ENCODE measurements around the gene TDRKH. TPM values are rescaled to one million over a fixed set of nuclear protein-coding genes. Genes with fewer than 3 reads are reported as not detected.

The TDRKH gene
- total RNA-seq, 4 donors from 2014 or later = 4.0 to 8.7 (median 6.1) TPM

DNA sequence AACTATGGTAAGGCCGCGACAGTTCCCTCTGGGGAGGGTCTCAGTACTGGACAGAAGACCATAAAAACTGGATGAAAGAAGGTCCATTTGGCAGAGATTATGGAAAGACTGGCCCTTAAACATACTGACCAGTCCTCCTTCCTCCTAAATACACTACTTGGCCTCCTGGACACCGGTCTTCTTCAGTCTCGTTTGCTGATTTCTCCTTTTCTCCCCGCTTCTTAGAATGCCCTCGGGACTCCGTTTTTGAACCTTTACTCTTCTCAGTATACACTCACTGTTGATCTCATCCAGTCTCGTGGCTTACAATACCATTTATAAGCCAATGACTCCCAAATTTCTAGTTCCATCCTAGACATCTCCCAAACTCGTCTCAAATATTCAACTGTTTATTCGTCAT, 26.3 kb downstream of the TDRKH start:
- Histone ChIP-seq H3K27ac (replicated peaks in 1 of 4) (peak overlapping the region; percentile 85 to 94 (median 90)), H3K4me1 (peaks cover 9 to 20% (median 15%) of the 10 kb centered on the region in 4 donors), H3K9me3 (no peaks in the 10 kb centered on the region), H3K4me3 (peak overlapping the region; percentile 72 to 95 (median 86)), H3K36me3 (peaks cover 25 to 33% (median 29%) of the 10 kb centered on the region in 4 donors), H3K27me3 (no peaks in the 10 kb centered on the region)
- TF ChIP-seq POLR2A (IDR thresholded peaks at IDR 0.05; ENCODE audit: low read depth) (no peak), EP300 (IDR thresholded peaks at IDR 0.05) (no peak), POLR2AphosphoS5 (IDR thresholded peaks at IDR 0.05) (no peak)
- TF ChIP-seq, protein P1, sequence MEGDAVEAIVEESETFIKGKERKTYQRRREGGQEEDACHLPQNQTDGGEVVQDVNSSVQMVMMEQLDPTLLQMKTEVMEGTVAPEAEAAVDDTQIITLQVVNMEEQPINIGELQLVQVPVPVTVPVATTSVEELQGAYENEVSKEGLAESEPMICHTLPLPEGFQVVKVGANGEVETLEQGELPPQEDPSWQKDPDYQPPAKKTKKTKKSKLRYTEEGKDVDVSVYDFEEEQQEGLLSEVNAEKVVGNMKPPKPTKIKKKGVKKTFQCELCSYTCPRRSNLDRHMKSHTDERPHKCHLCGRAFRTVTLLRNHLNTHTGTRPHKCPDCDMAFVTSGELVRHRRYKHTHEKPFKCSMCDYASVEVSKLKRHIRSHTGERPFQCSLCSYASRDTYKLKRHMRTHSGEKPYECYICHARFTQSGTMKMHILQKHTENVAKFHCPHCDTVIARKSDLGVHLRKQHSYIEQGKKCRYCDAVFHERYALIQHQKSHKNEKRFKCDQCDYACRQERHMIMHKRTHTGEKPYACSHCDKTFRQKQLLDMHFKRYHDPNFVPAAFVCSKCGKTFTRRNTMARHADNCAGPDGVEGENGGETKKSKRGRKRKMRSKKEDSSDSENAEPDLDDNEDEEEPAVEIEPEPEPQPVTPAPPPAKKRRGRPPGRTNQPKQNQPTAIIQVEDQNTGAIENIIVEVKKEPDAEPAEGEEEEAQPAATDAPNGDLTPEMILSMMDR (IDR thresholded peaks at IDR 0.05) = no peak
- intact Hi-C loops (cut with DNase I) = loop anchor here (2.0 to 10.0 kb wide), 2 partner anchors 27 to 71 kb away; partner anchors contain the start of genes C2CD4D, RORC and TDRKH
- no peak for DNase-seq (ENCODE audit: extremely low spot score)
- WGBS = 59% methylated on average over 10 of the region's 10 CpGs

DNA sequence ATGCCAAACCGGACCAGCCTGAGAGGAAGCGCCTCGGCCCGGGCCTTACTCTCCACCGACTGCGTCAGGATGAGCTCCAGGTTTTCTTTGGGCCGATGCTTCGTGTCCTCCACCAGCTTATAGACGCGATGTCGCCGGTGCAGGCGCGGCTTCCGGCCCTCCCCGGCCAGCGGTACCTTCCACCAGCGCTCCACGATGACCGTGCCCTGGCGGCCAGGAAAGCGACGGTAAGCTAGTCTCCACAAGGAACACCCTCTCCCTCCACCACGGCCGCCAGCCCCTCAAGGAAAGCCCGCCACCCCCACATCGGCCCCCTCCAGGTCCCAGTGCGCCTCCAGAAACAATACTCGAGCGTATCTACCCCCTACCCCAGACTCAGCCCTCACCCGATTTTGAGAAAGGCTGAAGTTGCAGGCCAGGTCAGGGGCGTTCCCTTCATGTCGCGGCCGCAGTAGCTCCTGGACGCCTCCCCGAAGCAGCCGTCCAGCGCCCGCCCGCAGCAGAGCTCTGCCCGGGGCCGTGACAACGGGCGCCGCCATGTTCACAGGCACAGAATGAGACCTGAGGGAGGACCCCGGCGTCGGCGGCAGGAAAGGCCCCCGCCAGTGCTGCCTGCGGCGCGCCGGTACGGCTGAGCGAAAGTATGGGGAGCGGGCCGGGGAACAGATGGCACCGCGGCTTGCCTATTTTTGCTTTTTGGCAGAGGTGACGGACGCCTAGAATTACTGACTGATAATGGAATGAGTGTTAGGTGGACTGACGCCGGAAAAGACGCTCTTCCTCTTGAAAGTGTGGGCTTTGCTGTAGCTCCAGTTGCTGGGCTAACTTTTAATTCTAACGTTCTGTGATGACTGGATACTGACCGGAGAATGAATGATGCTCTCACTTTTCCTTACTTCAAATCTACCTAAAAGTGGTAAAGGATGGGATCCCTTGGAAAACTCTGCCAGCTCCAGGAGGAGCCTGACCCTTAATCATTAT, 27.1 kb downstream of the TDRKH start, which contains the start of gene MRPL9:
MRPL9 (minus strand) TSS at position 556 of the 981 bp plus-strand sequence; CDS start at position 539, 17 bp downstream.
- DNase-seq (ENCODE audit: extremely low spot score) = peak; percentile 95
- Histone ChIP-seq H3K9me3 (no peaks in the 10 kb centered on the region), H3K4me3 (peak within 1 kb of the TSS; percentile 72 to 95 (median 86)), H3K36me3 (peaks cover 32 to 41% (median 36%) of the 10 kb centered on the region in 4 donors), H3K27ac (replicated peaks in 1 of 4) (peak within 1 kb of the TSS; percentile 85 to 94 (median 90)), H3K27me3 (no peaks in the 10 kb centered on the region), H3K4me1 (peaks cover 9 to 20% (median 15%) of the 10 kb centered on the region in 4 donors)
- WGBS = 0% methylated on average over 11 of the region's 68 CpGs
- peak; percentile 63 to 75 for TF ChIP-seq POLR2AphosphoS5 (IDR thresholded peaks at IDR 0.05)
- TF ChIP-seq, protein P1 (IDR thresholded peaks at IDR 0.05) = no peak
- intact Hi-C loops (cut with DNase I) = loop anchor here (10.0 kb wide), 1 partner anchor 72 kb away; the partner anchor contains the start of genes C2CD4D and RORC

DNA sequence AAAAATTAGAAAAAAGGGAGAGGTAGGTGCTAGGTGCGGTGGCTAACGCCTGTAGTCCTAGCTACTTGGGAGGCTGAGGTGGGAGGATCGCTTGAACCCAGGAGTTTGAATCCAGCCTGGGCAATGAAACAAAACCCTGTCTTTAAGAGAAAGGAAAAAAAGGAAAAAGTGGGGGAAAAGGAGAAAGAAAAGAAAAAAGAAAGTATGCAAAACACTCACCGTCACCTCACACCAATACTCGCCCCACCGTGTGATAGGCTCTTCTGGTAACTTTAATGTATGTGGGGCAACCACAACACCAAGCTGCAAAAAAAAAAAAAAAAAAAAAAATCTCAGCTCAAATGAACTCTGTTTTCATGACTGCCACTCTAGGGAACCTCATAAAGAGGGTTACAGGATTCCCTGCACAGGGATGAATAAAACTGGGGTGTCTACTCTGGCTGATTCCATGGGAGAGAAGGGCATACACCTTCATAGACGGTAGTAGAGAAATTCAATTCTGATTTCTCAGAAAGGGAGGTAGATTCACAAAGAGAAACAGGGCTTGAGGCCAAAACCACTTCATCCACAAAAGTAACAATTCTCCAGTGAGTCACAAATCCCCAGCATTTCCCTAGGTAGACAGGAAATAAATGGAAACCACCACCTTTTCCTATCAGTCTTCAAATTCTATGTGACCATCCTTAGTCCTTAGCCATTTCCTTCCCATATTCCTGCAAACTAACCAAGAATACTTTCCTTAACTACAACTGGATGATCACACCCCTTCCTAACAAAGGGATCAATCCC, 29.5 kb downstream of the TDRKH start:
- Histone ChIP-seq H3K4me1 (peaks cover 9 to 20% (median 15%) of the 10 kb centered on the region in 4 donors), H3K36me3 (peaks cover 33 to 55% (median 49%) of the 10 kb centered on the region in 4 donors), H3K27ac (replicated peaks in 1 of 4) (no peak overlapping the region), H3K9me3 (no peaks in the 10 kb centered on the region), H3K4me3 (no peak overlapping the region), H3K27me3 (no peaks in the 10 kb centered on the region)
- no peak for TF ChIP-seq POLR2A (IDR thresholded peaks at IDR 0.05; ENCODE audit: low read depth)
- TF ChIP-seq EP300 (IDR thresholded peaks at IDR 0.05) = no peak
- no peak for TF ChIP-seq POLR2AphosphoS5 (IDR thresholded peaks at IDR 0.05)
- TF ChIP-seq, protein P1 (IDR thresholded peaks at IDR 0.05) = no peak
- no peak for DNase-seq (ENCODE audit: extremely low spot score)
- intact Hi-C loops (cut with DNase I) = loop anchor here (10.0 kb wide), 1 partner anchor 74 kb away; the partner anchor contains the start of genes C2CD4D and RORC
- WGBS = 90% methylated on average over 7 of the region's 7 CpGs

DNA sequence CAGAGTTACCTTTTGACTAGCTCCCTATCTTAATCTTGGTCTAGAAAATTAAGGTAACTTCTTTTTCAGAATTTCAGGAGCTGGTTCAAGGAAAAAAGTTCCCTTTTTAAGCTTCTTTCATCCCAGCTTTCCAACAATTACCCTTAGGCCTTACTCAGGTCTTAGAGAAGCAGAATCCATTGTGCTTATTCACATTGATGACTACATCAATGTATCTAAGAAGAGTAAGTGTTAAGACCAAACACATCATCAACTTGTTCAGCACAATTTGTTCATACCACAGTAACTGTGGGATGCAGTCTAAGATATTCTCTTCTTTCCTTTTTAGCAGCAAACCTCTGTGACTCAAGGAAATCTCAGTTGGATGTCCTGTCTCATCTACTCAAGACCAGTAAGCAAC, 31.1 kb downstream of the TDRKH start:
- peaks cover 8 to 17% (median 13%) of the 10 kb centered on the region in 4 donors for H3K4me1 ChIP-seq
- H3K27me3 ChIP-seq = no peaks in the 10 kb centered on the region
- intact Hi-C loops (cut with DNase I) = no loop called here
- H3K9me3 ChIP-seq = no peaks in the 10 kb centered on the region
- TF ChIP-seq POLR2AphosphoS5 (IDR thresholded peaks at IDR 0.05) (no peak), POLR2A (IDR thresholded peaks at IDR 0.05; ENCODE audit: low read depth) (no peak), EP300 (IDR thresholded peaks at IDR 0.05) (no peak)
- TF ChIP-seq, protein P1 (IDR thresholded peaks at IDR 0.05) = no peak
- peaks cover 33 to 62% (median 53%) of the 10 kb centered on the region in 4 donors for H3K36me3 ChIP-seq
- DNase-seq (ENCODE audit: extremely low spot score) = no peak
- H3K4me3 ChIP-seq = no peak overlapping the region
- no peak overlapping the region for H3K27ac ChIP-seq (replicated peaks in 1 of 4)

Data from esophagus muscularis mucosa (tissue), 4 donors.